Measurements from ENCODE around the gene ZIC4. TPM values are rescaled to one million over a fixed set of nuclear protein-coding genes. Genes with fewer than 3 reads are reported as not detected.

Gene ZIC4
- total RNA-seq, 3 donors from 2014 or later (not counting 1 experiment from before 2014, with no cell fraction given), result not detected

- DNase-seq, result no peak
- Histone ChIP-seq H3K36me3 (ENCODE audit: control insufficient read depth, insufficient read depth, low read length) (no peaks in the 10 kb centered on the region), H3K4me1 (ENCODE audit: control insufficient read depth, insufficient read depth, low read length) (peaks cover 12% of the 10 kb centered on the region), H3K9me3 (ENCODE audit: control insufficient read depth, insufficient read depth, low read length) (peaks cover 31% of the 10 kb centered on the region), H3K4me3 (ENCODE audit: low read length) (no peak overlapping the region), H3K27ac (ENCODE audit: low read length) (no peak overlapping the region), H3K27me3 (ENCODE audit: control insufficient read depth, insufficient read depth, low read length) (peaks cover 60% of the 10 kb centered on the region)
- 6% methylated on average over 17 of the region's 17 CpGs for WGBS (ENCODE audit: insufficient coverage)
- H3K27me3 Mint-ChIP-seq (ENCODE audit: low read depth in 2 of 2), result peaks cover 60 to 66% of the 10 kb centered on the region in 2 donors
- peaks cover 0 to 14% of the 10 kb centered on the region in 2 donors for H3K4me1 Mint-ChIP-seq
- peaks cover 32% of the 10 kb centered on the region for H3K36me3 Mint-ChIP-seq
- no peak overlapping the region for H3K4me3 Mint-ChIP-seq
- H3K9me3 Mint-ChIP-seq, result peaks cover 5 to 10% of the 10 kb centered on the region in 2 donors
- TF ChIP-seq, protein P1, sequence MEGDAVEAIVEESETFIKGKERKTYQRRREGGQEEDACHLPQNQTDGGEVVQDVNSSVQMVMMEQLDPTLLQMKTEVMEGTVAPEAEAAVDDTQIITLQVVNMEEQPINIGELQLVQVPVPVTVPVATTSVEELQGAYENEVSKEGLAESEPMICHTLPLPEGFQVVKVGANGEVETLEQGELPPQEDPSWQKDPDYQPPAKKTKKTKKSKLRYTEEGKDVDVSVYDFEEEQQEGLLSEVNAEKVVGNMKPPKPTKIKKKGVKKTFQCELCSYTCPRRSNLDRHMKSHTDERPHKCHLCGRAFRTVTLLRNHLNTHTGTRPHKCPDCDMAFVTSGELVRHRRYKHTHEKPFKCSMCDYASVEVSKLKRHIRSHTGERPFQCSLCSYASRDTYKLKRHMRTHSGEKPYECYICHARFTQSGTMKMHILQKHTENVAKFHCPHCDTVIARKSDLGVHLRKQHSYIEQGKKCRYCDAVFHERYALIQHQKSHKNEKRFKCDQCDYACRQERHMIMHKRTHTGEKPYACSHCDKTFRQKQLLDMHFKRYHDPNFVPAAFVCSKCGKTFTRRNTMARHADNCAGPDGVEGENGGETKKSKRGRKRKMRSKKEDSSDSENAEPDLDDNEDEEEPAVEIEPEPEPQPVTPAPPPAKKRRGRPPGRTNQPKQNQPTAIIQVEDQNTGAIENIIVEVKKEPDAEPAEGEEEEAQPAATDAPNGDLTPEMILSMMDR (IDR thresholded peaks at IDR 0.05), result no peak
- no peak overlapping the region for H3K27ac Mint-ChIP-seq
- ATAC-seq, result no peak
- intact Hi-C loops (cut with micrococcal nuclease), result no loop called here
Measured at GRCh38 chr3:147407114-147407497, 763 bp upstream of the ZIC4 start.

DNA sequence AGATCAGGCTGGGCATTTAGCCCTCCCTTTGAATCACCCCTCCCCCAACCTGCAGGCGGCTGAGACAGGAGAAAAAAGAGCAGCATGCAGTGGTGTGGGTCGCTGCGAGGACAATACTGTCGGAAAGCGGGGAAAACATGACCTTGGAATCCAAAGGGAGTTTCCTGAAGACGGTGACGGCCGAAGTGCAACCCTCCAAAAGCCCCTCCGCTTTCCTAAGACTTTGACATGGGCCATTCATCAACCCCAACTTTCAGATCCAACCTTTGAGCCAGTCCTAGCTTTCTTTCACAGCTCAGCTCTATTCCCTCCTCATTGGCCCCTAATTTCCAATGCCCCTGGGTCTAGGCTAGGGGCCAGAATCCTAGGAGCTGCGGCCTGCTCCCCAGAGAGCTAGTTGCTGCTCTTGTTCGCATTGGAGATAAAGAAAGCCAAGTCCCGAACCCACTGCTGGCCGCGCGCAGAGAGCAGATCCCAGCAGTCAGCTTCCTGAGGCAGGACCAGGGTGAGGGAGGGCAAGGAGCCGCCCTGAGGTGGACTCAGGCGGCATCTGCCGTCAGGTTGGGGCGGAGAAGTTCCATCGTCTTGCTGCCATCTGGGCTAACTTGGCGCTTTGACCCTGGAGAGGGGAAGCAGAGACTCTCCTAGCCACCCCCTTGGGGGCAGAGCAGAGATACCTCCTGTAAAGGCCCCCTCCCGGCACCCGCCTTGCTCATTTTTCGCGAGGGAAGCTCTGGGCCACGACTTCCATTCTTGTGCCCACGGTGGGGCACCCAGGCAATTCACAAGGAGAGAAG is 914 bp downstream of the ZIC4 start:
- H3K36me3 Mint-ChIP-seq, result peaks cover 23% of the 10 kb centered on the region
- intact Hi-C loops (cut with micrococcal nuclease), result no loop called here
- Histone ChIP-seq H3K27me3 (ENCODE audit: control insufficient read depth, insufficient read depth, low read length) (peaks cover 46% of the 10 kb centered on the region), H3K27ac (ENCODE audit: low read length) (no peak overlapping the region), H3K4me3 (ENCODE audit: low read length) (no peak overlapping the region), H3K36me3 (ENCODE audit: control insufficient read depth, insufficient read depth, low read length) (no peaks in the 10 kb centered on the region), H3K9me3 (ENCODE audit: control insufficient read depth, insufficient read depth, low read length) (peaks cover 27% of the 10 kb centered on the region), H3K4me1 (ENCODE audit: control insufficient read depth, insufficient read depth, low read length) (peaks cover 3% of the 10 kb centered on the region)
- peaks cover 52 to 62% of the 10 kb centered on the region in 2 donors for H3K27me3 Mint-ChIP-seq (ENCODE audit: low read depth in 2 of 2)
- H3K9me3 Mint-ChIP-seq, result peaks cover 3 to 7% of the 10 kb centered on the region in 2 donors
- WGBS (ENCODE audit: insufficient coverage), result 13% methylated on average over 27 of the region's 27 CpGs
- H3K4me1 Mint-ChIP-seq, result peaks cover 0 to 5% of the 10 kb centered on the region in 2 donors
- H3K4me3 Mint-ChIP-seq, result no peak overlapping the region
- TF ChIP-seq, protein P1 (IDR thresholded peaks at IDR 0.05), result no peak
- no peak for DNase-seq
- no peak overlapping the region for H3K27ac Mint-ChIP-seq
- no peak for ATAC-seq

DNA sequence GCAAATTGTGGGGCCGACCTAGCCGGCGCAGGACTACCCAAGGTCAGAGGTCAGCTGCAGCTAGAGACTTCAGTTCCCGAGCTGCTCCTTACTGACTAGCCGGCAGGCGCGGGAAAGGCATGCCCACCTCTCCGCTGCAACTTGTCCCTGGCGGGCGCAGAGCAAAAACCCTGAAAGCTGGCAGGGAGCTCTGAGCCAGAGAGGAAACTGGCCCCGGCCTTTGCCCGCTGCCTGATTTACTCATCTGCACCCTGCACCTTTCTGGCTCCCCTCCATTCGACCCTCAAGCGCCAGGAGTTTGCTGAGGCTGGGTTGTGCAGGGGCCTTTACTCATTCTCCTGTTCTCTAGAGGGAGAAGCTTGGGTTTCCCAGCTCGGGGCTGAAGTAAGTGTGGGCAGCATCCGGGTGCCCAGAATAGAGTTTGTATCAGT is 1.5 kb downstream of the ZIC4 start:
- H3K9me3 Mint-ChIP-seq, result peaks cover 3 to 7% of the 10 kb centered on the region in 2 donors
- DNase-seq (no peak), ATAC-seq (no peak)
- Histone ChIP-seq H3K27ac (ENCODE audit: low read length) (no peak overlapping the region), H3K27me3 (ENCODE audit: control insufficient read depth, insufficient read depth, low read length) (peaks cover 49% of the 10 kb centered on the region), H3K36me3 (ENCODE audit: control insufficient read depth, insufficient read depth, low read length) (no peaks in the 10 kb centered on the region), H3K9me3 (ENCODE audit: control insufficient read depth, insufficient read depth, low read length) (peaks cover 27% of the 10 kb centered on the region), H3K4me1 (ENCODE audit: control insufficient read depth, insufficient read depth, low read length) (no peaks in the 10 kb centered on the region), H3K4me3 (ENCODE audit: low read length) (no peak overlapping the region)
- H3K27me3 Mint-ChIP-seq (ENCODE audit: low read depth in 2 of 2), result peaks cover 52 to 62% of the 10 kb centered on the region in 2 donors
- TF ChIP-seq, protein P1 (IDR thresholded peaks at IDR 0.05), result no peak
- peaks cover 0 to 5% of the 10 kb centered on the region in 2 donors for H3K4me1 Mint-ChIP-seq
- intact Hi-C loops (cut with micrococcal nuclease), result no loop called here
- H3K27ac Mint-ChIP-seq, result no peak overlapping the region
- WGBS (ENCODE audit: insufficient coverage), result 11% methylated on average over 15 of the region's 16 CpGs
- peaks cover 23% of the 10 kb centered on the region for H3K36me3 Mint-ChIP-seq
- H3K4me3 Mint-ChIP-seq, result no peak overlapping the region
